Measurements from ENCODE around the gene SPTB.

The SPTB gene

DNA sequence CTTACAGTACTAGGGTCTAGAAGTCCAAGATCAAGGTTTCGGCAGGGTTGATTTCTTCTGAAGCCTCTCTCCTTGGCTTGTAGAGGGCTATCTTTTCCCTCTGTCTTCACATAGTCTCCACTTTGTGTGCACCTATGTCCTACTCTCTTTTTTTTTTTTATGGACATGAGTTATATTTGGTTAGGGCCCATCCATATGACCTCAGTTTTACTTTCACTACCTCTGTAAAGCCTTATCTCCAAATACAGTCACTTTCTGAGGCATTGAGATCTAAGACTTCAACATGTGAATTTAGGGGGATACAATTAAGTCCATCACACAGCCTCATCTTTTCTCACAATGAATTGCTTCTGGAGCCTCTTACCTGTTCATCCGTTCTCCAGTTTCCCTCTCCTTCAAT is 5.9 kb upstream of the SPTB start:
- H3K27ac ChIP-seq (ENCODE audit: low read depth, low read length, severe bottlenecking): no peak overlapping the region
- no peak overlapping the region for H3K4me3 ChIP-seq (ENCODE audit: extremely low read depth, insufficient read depth, low read length, poor library complexity, severe bottlenecking)
- no peaks in the 10 kb centered on the region for H3K9me3 ChIP-seq (ENCODE audit: control insufficient read depth, low read length)
- WGBS, 2 experiments (ENCODE audit: insufficient coverage in 2 of 2): 100% methylated on average over 1 to 2 of the region's 2 CpGs
- no peaks in the 10 kb centered on the region for H3K4me1 ChIP-seq (ENCODE audit: control insufficient read depth, insufficient read depth, low read length, poor library complexity, severe bottlenecking)
- no peaks in the 10 kb centered on the region for H3K36me3 ChIP-seq (ENCODE audit: control insufficient read depth, insufficient read depth, low read length)

- H3K4me1 ChIP-seq (ENCODE audit: control insufficient read depth, insufficient read depth, low read length, poor library complexity, severe bottlenecking): no peaks in the 10 kb centered on the region
- no peaks in the 10 kb centered on the region for H3K36me3 ChIP-seq (ENCODE audit: control insufficient read depth, insufficient read depth, low read length)
- H3K9me3 ChIP-seq (ENCODE audit: control insufficient read depth, low read length): no peaks in the 10 kb centered on the region
- H3K27ac ChIP-seq (ENCODE audit: low read depth, low read length, severe bottlenecking): no peak overlapping the region
- 3 to 4% methylated on average over 39 to 42 of the region's 49 CpGs for WGBS, 2 experiments (ENCODE audit: insufficient coverage in 2 of 2)
- H3K4me3 ChIP-seq (ENCODE audit: extremely low read depth, insufficient read depth, low read length, poor library complexity, severe bottlenecking): peak overlapping the region; percentile 46
These were observed 764 bp upstream of the SPTB start for GRCh38 chr14:64880221-64881121.

GRCh38 chr14:64878837-64879634 is 671 bp downstream of the SPTB start:
- Histone ChIP-seq H3K9me3 (ENCODE audit: control insufficient read depth, low read length) (no peaks in the 10 kb centered on the region), H3K36me3 (ENCODE audit: control insufficient read depth, insufficient read depth, low read length) (no peaks in the 10 kb centered on the region), H3K27ac (ENCODE audit: low read depth, low read length, severe bottlenecking) (no peak overlapping the region), H3K4me1 (ENCODE audit: control insufficient read depth, insufficient read depth, low read length, poor library complexity, severe bottlenecking) (no peaks in the 10 kb centered on the region), H3K4me3 (ENCODE audit: extremely low read depth, insufficient read depth, low read length, poor library complexity, severe bottlenecking) (peak overlapping the region; percentile 46)
- 2 to 7% methylated on average over 18 to 30 of the region's 43 CpGs for WGBS, 2 experiments (ENCODE audit: insufficient coverage in 2 of 2)

- Histone ChIP-seq H3K9me3 (ENCODE audit: control insufficient read depth, low read length) (no peaks in the 10 kb centered on the region), H3K4me3 (ENCODE audit: extremely low read depth, insufficient read depth, low read length, poor library complexity, severe bottlenecking) (no peak overlapping the region), H3K4me1 (ENCODE audit: control insufficient read depth, insufficient read depth, low read length, poor library complexity, severe bottlenecking) (no peaks in the 10 kb centered on the region), H3K27ac (ENCODE audit: low read depth, low read length, severe bottlenecking) (no peak overlapping the region), H3K36me3 (ENCODE audit: control insufficient read depth, insufficient read depth, low read length) (no peaks in the 10 kb centered on the region)
- 86 to 93% methylated on average over 3 of the region's 4 CpGs for whole genome bisulfite sequencing, 2 experiments (ENCODE audit: insufficient coverage in 2 of 2)
These were observed 1.9 kb downstream of the SPTB start for GRCh38 chr14:64877846-64878245.

DNA sequence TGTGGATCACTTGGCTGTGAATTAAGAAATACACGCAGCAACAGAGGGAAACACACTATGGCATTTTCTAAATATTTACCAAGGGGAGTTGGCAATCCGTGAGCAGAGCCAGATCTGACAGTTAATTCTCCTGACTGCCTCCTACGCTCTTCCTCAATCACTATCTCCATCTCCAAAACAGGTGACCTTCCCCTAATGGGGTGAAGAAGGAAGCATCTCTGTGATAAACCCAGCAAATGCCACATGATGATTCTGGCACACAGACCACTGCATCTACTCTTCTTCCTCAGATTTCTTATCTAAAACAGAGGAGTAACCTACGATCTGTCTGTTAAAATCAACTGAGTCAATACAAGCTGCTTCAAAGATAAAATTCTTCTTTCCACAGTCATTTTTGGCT is 4.4 kb downstream of the SPTB start:
- 80 to 90% methylated on average over 1 to 2 of the region's 4 CpGs for WGBS, 2 experiments (ENCODE audit: insufficient coverage in 2 of 2)
- Histone ChIP-seq H3K4me1 (ENCODE audit: control insufficient read depth, insufficient read depth, low read length, poor library complexity, severe bottlenecking) (no peaks in the 10 kb centered on the region), H3K27ac (ENCODE audit: low read depth, low read length, severe bottlenecking) (no peak overlapping the region), H3K9me3 (ENCODE audit: control insufficient read depth, low read length) (peaks cover 6% of the 10 kb centered on the region), H3K36me3 (ENCODE audit: control insufficient read depth, insufficient read depth, low read length) (no peaks in the 10 kb centered on the region), H3K4me3 (ENCODE audit: extremely low read depth, insufficient read depth, low read length, poor library complexity, severe bottlenecking) (no peak overlapping the region)

DNA sequence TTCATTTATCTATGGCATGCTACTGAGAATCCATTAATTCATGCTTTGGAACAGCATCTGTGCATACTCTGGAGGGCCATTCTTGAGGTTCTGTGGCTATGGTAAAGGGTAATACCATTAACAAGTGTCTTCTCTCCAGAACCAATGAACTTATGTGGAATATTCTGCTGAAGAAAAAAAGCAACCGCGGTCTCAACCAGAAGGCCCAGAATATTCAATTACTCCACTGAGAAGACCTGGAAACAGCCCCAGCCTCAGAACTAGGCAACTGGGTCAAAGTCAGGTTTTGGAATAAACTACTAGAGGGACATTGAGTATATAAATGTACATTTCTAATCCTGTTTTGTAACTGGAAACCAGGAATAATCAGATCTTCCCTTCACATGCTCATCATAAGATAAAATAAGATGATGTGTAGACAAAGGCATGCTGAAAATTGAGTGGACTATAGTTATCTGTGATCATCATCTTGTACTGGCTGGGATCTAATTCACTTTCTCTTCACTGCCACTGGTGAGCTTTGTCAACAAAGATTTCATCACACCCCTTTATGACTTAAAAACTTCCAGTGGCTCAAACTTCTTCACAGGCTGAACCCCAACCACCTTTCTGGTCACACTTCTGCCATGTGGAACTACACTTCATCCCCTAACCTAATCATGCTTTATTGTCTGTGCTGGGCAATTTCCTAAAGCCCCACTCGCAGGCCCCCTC is 6.0 kb downstream of the SPTB start:
- Histone ChIP-seq H3K36me3 (ENCODE audit: control insufficient read depth, insufficient read depth, low read length) (no peaks in the 10 kb centered on the region), H3K27ac (ENCODE audit: low read depth, low read length, severe bottlenecking) (no peak overlapping the region), H3K4me3 (ENCODE audit: extremely low read depth, insufficient read depth, low read length, poor library complexity, severe bottlenecking) (no peak overlapping the region), H3K9me3 (ENCODE audit: control insufficient read depth, low read length) (peaks cover 6% of the 10 kb centered on the region), H3K4me1 (ENCODE audit: control insufficient read depth, insufficient read depth, low read length, poor library complexity, severe bottlenecking) (no peaks in the 10 kb centered on the region)
- WGBS, 2 experiments (ENCODE audit: insufficient coverage in 2 of 2): 30 to 92% methylated on average over 1 to 2 of the region's 3 CpGs

- 100% methylated on average over 1 of the region's 2 CpGs; no CpG with 5 or more reads in 1 of the 2 experiments for WGBS, 2 experiments (ENCODE audit: insufficient coverage in 2 of 2)
- peaks cover 5% of the 10 kb centered on the region for H3K4me1 ChIP-seq (ENCODE audit: control insufficient read depth, insufficient read depth, low read length, poor library complexity, severe bottlenecking)
- H3K36me3 ChIP-seq (ENCODE audit: control insufficient read depth, insufficient read depth, low read length): no peaks in the 10 kb centered on the region
- H3K27ac ChIP-seq (ENCODE audit: low read depth, low read length, severe bottlenecking): no peak overlapping the region
- no peak overlapping the region for H3K4me3 ChIP-seq (ENCODE audit: extremely low read depth, insufficient read depth, low read length, poor library complexity, severe bottlenecking)
- peaks cover 6% of the 10 kb centered on the region for H3K9me3 ChIP-seq (ENCODE audit: control insufficient read depth, low read length)
These were observed 8.4 kb downstream of the SPTB start for GRCh38 chr14:64871344-64871743.

- no peaks in the 10 kb centered on the region for H3K36me3 ChIP-seq (ENCODE audit: control insufficient read depth, insufficient read depth, low read length)
- H3K4me3 ChIP-seq (ENCODE audit: extremely low read depth, insufficient read depth, low read length, poor library complexity, severe bottlenecking): no peak overlapping the region
- peaks cover 5% of the 10 kb centered on the region for H3K4me1 ChIP-seq (ENCODE audit: control insufficient read depth, insufficient read depth, low read length, poor library complexity, severe bottlenecking)
- peaks cover 6% of the 10 kb centered on the region for H3K9me3 ChIP-seq (ENCODE audit: control insufficient read depth, low read length)
- H3K27ac ChIP-seq (ENCODE audit: low read depth, low read length, severe bottlenecking): no peak overlapping the region
- WGBS, 2 experiments (ENCODE audit: insufficient coverage in 2 of 2): 95 to 100% methylated on average over 1 to 2 of the region's 2 CpGs
These were observed 9.5 kb downstream of the SPTB start for GRCh38 chr14:64870160-64870559.

GRCh38 chr14:64868841-64869240 is 10.9 kb downstream of the SPTB start:
- no peak overlapping the region for H3K4me3 ChIP-seq (ENCODE audit: extremely low read depth, insufficient read depth, low read length, poor library complexity, severe bottlenecking)
- H3K27ac ChIP-seq (ENCODE audit: low read depth, low read length, severe bottlenecking): no peak overlapping the region
- peaks cover 5% of the 10 kb centered on the region for H3K4me1 ChIP-seq (ENCODE audit: control insufficient read depth, insufficient read depth, low read length, poor library complexity, severe bottlenecking)
- H3K9me3 ChIP-seq (ENCODE audit: control insufficient read depth, low read length): peaks cover 6% of the 10 kb centered on the region
- no CpG with 5 or more reads among the region's 1 CpG for WGBS, 2 experiments (ENCODE audit: insufficient coverage in 2 of 2)
- H3K36me3 ChIP-seq (ENCODE audit: control insufficient read depth, insufficient read depth, low read length): no peaks in the 10 kb centered on the region

- Histone ChIP-seq H3K9me3 (ENCODE audit: control insufficient read depth, low read length) (peaks cover 6% of the 10 kb centered on the region), H3K36me3 (ENCODE audit: control insufficient read depth, insufficient read depth, low read length) (no peaks in the 10 kb centered on the region), H3K4me1 (ENCODE audit: control insufficient read depth, insufficient read depth, low read length, poor library complexity, severe bottlenecking) (peaks cover 5% of the 10 kb centered on the region), H3K4me3 (ENCODE audit: extremely low read depth, insufficient read depth, low read length, poor library complexity, severe bottlenecking) (no peak overlapping the region), H3K27ac (ENCODE audit: low read depth, low read length, severe bottlenecking) (no peak overlapping the region)
- WGBS, 2 experiments (ENCODE audit: insufficient coverage in 2 of 2): 90% methylated on average over 2 of the region's 2 CpGs; no CpG with 5 or more reads in 1 of the 2 experiments
These were observed 11.3 kb downstream of the SPTB start for GRCh38 chr14:64868379-64868778.

All from mesodermal cell (in vitro differentiated cells).